Left lung (tissue), 10 donors: ENCODE results near the gene COL15A1. TPM values are rescaled to one million over a fixed set of nuclear protein-coding genes. Genes with fewer than 3 reads are reported as not detected.

Experiments
- ATAC-seq: fragments of 200-7000 bp; cut with Tn5 transposase; one replicate; pipeline ENCODE4 v1.9.1; 2020; ENCODE audit warnings: moderate library complexity
- DNase-seq, 4 donors: peaks; one replicate each; pipeline ENCODE4 v3.0.0-alpha.2; 2013 to 2020
- H3K27ac ChIP-seq, 2 donors: fragments of 200-600 bp; sonication (generic) in 1 of 2; one replicate each; pipeline versions ENCODE4 v1.5.0 to v1.8.0; 2020 to 2021
- H3K27me3 ChIP-seq, 2 donors: fragments of 200-600 bp; sonication (generic) in 1 of 2; one replicate each; pipeline versions ENCODE4 v1.5.0 to v1.8.0; 2020 to 2021
- H3K36me3 ChIP-seq, 2 donors: fragments of 200-600 bp; sonication (generic) in 1 of 2; one replicate each; pipeline versions ENCODE4 v1.5.0 to v1.8.0; 2020 to 2021
- H3K4me1 ChIP-seq, 2 donors: fragments of 200-600 bp; one replicate each; pipeline ENCODE4 v1.8.0; 2021
- H3K4me3 ChIP-seq, 2 donors: fragments of 200-600 bp; sonication (generic) in 1 of 2; one replicate each; pipeline versions ENCODE4 v1.5.0 to v1.8.0; 2020 to 2021; ENCODE audit warnings: mild to moderate bottlenecking in 1 of 2
- H3K9me3 ChIP-seq, 2 donors: fragments of 200-600 bp; sonication (generic) in 1 of 2; one replicate each; pipeline versions ENCODE4 v1.5.0 to v1.8.0; 2020 to 2021
- intact Hi-C, 2 donors: fragments of 100-400 bp; cut with DNase I; formaldehyde crosslinking; loops; one replicate each; pipeline versions ENCODE4 v1.11.2 to v1.14.2; 2022
- polyA plus RNA-seq, 6 donors: library from polyadenylated mRNA; unstranded; fragments of 120-200 nt; gene quantifications; one replicate each; pipeline ENCODE4 v1.2.1, GENCODE V29; 2013; ENCODE audit not compliant: insufficient read length in 6 of 6
- total RNA-seq, 2 donors: library from RNA; stranded (reverse); fragmentation: NEBNext Ultra II Directional; extraction: Animal tissue kit (Norgen Biotek cat#: 25700); gene quantifications; one replicate each; pipeline ENCODE4 v1.2.1, GENCODE V29; 2021
- TF ChIP-seq, protein P1 (sequence below), 2 donors: fragments of 200-600 bp; sonication (generic) in 1 of 2; IDR thresholded peaks; one replicate each; pipeline versions ENCODE4 v1.5.0 to v1.8.0; 2021; ENCODE audit warnings: antibody characterized with exemption in 2 of 2
- donor health status: DM: no; HTN: yes; CAD: no.
- donor health status: DM: no; HTN: no; CAD: no.

The COL15A1 gene
- total and polyA plus RNA-seq, 8 donors, result 2.4 to 58.4 (median 7.4) TPM

DNA sequence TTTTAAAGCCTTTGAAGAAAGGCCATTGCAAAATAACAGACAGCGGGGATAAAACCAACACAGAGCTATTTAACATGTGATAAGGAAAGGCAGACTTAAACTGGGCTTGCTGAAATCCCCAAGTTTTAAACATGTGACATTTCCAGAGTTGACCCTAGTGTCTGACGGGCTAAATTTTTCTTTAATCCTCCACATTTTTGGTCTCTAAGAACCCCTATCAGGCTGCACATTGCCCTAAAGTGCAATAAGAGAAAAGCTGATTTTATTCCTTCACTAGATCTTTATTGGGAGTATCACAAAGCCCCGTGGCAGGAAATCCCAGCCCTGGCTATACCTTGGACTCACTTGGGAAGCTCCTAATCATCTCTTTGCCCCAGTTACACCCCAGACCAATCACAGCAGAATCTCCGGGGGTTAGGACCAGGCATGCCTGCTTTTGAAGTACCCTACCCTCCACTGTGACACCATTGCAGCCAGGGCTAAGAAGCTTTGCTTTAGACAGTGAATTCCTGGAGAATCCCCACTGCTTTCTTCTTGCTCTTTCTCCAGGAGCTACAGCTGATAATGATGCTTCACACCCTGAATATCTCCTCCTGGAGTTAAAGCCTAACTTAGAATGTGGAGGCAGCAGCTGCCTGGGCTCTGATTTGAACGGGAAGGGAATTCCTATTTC lies 20.1 kb upstream of the COL15A1 start:
- ATAC-seq, result no peak
- intact Hi-C loops, result no loop called here
- Histone ChIP-seq H3K4me3 (no peak overlapping the region), H3K27ac (peak overlapping the region in 1 of 2 donors; percentile 13), H3K4me1 (peaks cover 0 to 6% of the 10 kb centered on the region in 2 donors), H3K27me3 (no peaks in the 10 kb centered on the region), H3K9me3 (no peaks in the 10 kb centered on the region), H3K36me3 (no peaks in the 10 kb centered on the region)
- TF ChIP-seq, protein P1, sequence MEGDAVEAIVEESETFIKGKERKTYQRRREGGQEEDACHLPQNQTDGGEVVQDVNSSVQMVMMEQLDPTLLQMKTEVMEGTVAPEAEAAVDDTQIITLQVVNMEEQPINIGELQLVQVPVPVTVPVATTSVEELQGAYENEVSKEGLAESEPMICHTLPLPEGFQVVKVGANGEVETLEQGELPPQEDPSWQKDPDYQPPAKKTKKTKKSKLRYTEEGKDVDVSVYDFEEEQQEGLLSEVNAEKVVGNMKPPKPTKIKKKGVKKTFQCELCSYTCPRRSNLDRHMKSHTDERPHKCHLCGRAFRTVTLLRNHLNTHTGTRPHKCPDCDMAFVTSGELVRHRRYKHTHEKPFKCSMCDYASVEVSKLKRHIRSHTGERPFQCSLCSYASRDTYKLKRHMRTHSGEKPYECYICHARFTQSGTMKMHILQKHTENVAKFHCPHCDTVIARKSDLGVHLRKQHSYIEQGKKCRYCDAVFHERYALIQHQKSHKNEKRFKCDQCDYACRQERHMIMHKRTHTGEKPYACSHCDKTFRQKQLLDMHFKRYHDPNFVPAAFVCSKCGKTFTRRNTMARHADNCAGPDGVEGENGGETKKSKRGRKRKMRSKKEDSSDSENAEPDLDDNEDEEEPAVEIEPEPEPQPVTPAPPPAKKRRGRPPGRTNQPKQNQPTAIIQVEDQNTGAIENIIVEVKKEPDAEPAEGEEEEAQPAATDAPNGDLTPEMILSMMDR (IDR thresholded peaks at IDR 0.05), result no peak
- DNase-seq, result no peak

DNA sequence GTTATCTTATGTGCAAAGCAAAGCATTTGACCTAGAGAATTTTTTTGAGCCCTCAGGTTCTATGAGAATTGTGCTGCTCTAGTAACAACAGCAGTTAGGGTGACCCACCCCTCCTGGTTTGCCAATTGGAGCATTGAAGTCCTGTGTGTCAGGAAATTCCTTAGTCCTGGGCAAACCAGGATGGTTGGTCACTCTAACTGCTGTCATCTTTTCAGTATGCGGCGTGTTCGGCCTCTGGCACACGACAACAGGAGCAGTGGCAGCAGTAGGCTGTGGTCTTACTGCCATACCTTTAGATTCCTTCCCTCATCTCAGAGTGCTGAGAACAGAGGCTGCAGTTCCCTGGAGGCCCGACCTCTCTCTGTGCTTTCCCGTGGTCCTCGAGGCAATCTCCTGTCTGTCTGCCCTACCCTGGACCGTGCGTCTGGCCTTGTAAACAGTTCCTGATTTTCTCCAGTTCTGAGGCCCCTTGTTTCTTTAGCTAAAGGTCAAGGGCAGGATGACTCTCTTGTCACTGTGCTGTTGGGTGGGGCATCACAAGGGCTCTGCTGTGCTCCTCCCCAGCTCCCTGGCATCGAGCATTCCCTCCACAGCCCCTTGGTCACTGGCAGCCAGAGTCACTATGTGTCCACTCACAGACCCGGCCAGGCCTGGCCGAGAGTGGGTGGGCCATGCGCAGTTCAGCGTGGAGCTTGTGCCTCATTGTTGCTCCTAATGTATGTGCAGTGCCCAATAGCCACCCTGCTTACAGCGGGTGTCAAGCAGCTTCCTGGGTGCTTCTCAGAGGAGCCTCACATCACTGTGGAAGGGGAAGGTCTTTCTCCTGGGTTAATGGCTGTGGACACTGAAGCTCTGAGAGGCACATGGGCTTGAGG lies 18.5 kb upstream of the COL15A1 start:
- intact Hi-C loops, result no loop called here
- Histone ChIP-seq H3K36me3 (no peaks in the 10 kb centered on the region), H3K9me3 (no peaks in the 10 kb centered on the region), H3K4me1 (peaks cover 0 to 6% of the 10 kb centered on the region in 2 donors), H3K27ac (no peak overlapping the region), H3K4me3 (no peak overlapping the region), H3K27me3 (no peaks in the 10 kb centered on the region)
- TF ChIP-seq, protein P1 (IDR thresholded peaks at IDR 0.05), result no peak
- ATAC-seq (no peak), DNase-seq (no peak)

DNA sequence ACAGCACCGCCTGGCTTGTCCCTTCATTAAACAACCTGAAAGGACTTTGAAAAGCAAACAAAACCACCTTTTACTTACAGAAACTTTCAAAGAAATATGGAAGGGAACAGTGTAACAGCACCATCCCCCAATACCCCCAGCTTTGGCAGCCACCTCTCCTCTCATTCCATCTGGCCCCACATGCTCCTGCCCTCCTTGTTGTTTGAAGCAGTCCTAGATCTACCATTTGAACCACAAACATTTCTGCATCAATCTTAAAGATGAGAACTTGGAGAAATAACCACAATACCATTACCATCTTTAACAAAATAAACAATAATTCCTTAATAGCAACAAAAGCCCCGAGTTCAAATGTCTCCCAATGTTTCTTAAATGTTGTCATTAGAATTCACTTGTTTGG lies 17.8 kb upstream of the COL15A1 start:
- TF ChIP-seq, protein P1 (IDR thresholded peaks at IDR 0.05), result no peak
- intact Hi-C loops, result no loop called here
- H3K27me3 ChIP-seq, result no peaks in the 10 kb centered on the region
- H3K27ac ChIP-seq, result no peak overlapping the region
- H3K4me3 ChIP-seq, result no peak overlapping the region
- ATAC-seq, result no peak
- no peaks in the 10 kb centered on the region for H3K9me3 ChIP-seq
- no peak for DNase-seq
- H3K36me3 ChIP-seq, result no peaks in the 10 kb centered on the region
- peaks cover 0 to 6% of the 10 kb centered on the region in 2 donors for H3K4me1 ChIP-seq

DNA sequence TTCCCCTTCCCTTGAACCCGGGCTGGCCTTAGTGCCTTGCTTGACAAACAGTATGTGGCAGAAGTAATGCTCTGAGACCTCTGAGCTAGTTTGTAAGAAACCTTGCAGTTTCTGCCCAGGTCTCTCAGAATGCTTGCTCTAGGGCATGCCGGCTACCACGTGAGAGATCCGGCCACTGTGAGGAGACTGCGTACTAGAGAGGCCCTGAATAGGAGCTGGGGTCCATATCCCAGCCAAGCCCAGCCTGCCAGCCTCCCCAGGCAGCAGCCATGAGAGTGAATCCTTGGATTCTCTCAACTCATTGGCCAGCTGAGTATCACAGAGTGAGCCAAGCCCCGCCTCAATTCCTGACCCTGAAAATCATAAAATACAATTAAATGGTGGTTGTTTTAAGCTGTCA lies 16.0 kb upstream of the COL15A1 start:
- no peaks in the 10 kb centered on the region for H3K27me3 ChIP-seq
- H3K4me1 ChIP-seq, result peaks cover 0 to 5% of the 10 kb centered on the region in 2 donors
- no peaks in the 10 kb centered on the region for H3K36me3 ChIP-seq
- DNase-seq (no peak), ATAC-seq (no peak)
- H3K4me3 ChIP-seq, result no peak overlapping the region
- intact Hi-C loops, result no loop called here
- TF ChIP-seq, protein P1 (IDR thresholded peaks at IDR 0.05), result no peak
- no peaks in the 10 kb centered on the region for H3K9me3 ChIP-seq
- no peak overlapping the region for H3K27ac ChIP-seq

DNA sequence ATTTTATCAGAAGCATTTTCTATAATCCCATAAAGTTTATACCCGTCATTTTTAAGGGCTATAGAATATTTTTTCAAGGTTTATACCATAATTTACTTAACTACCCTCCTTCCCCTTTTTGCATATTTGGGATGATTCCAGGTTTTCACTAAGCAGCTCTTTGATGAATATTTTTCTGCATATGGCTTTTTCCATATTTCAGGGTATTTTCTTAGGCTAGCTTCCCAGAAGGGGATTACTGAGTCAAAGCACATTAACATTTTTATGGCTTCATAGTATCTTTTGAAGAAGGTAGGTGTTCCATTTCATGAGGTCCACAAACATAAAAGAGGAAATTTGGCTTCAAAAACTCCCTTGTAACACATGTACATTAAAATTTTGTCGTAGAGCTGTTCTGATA lies 14.6 kb upstream of the COL15A1 start:
- H3K36me3 ChIP-seq, result no peaks in the 10 kb centered on the region
- ATAC-seq (no peak), DNase-seq (no peak)
- no peaks in the 10 kb centered on the region for H3K9me3 ChIP-seq
- H3K27ac ChIP-seq, result no peak overlapping the region
- H3K27me3 ChIP-seq, result no peaks in the 10 kb centered on the region
- H3K4me1 ChIP-seq, result no peaks in the 10 kb centered on the region
- TF ChIP-seq, protein P1 (IDR thresholded peaks at IDR 0.05), result no peak
- intact Hi-C loops, result no loop called here
- H3K4me3 ChIP-seq, result no peak overlapping the region
